Tibial nerve (tissue), 4 donors: ENCODE results near the gene ANKRD22. TPM values are rescaled to one million over a fixed set of nuclear protein-coding genes. Genes with fewer than 3 reads are reported as not detected.

ENCODE experiments used
- DNase-seq, 2 donors: peaks; one replicate each; pipeline ENCODE4 v3.0.0-alpha.2; 2019; ENCODE audit warnings: low spot score in 2 of 2
- H3K27ac ChIP-seq, 4 donors: fragments of 200-600 bp; sonication (generic) in 3 of 4; one replicate each; pipeline ENCODE4 v1.5.1; 2017 to 2019; ENCODE audit warnings: mild to moderate bottlenecking in 1 of 4
- H3K27me3 ChIP-seq, 2 donors: fragments of 200-600 bp; sonication (generic) in 1 of 2; one replicate each; pipeline versions ENCODE4 v1.5.1 to v1.6.0; 2017 to 2019
- H3K36me3 ChIP-seq, 3 donors: fragments of 200-600 bp; sonication (generic); one replicate each; pipeline ENCODE4 v1.5.1; 2018 to 2019
- H3K4me1 ChIP-seq, 4 donors: fragments of 200-600 bp; sonication (generic) in 3 of 4; one replicate each; pipeline ENCODE4 v1.5.1; 2017 to 2019
- H3K4me3 ChIP-seq, 4 donors: fragments of 200-600 bp; sonication (generic) in 3 of 4; one replicate each; pipeline ENCODE4 v1.5.1; 2017 to 2019; ENCODE audit warnings: mild to moderate bottlenecking in 1 of 4, moderate library complexity in 1 of 4
- H3K9me3 ChIP-seq, 4 donors: fragments of 200-600 bp; sonication (generic) in 3 of 4; one replicate each; pipeline ENCODE4 v1.5.1; 2017 to 2019
- CTCF ChIP-seq, 5 experiments: fragments of 200-600 bp in 3 of 5; fragments of 450-650 bp in 2 of 5; sonication (generic) in 3 of 5; IDR thresholded peaks; one replicate each; pipeline ENCODE4 v1.5.1; 2016 to 2019; ENCODE audit warnings: antibody characterized with exemption in 5 of 5, mild to moderate bottlenecking in 3 of 5, moderate library complexity in 2 of 5
- EP300 ChIP-seq, 2 donors: sonication (generic); formaldehyde crosslinking; IDR thresholded peaks; one replicate each; pipeline ENCODE4 v1.6.1; 2017; ENCODE audit warnings: antibody characterized with exemption in 2 of 2, mild to moderate bottlenecking in 1 of 2
- POLR2A ChIP-seq, 2 donors: fragments of 450-650 bp; IDR thresholded peaks; one replicate each; pipeline ENCODE4 v1.6.1; 2017; ENCODE audit warnings: antibody characterized with exemption in 2 of 2, mild to moderate bottlenecking in 2 of 2, moderate library complexity in 2 of 2
- WGBS, 2 donors: methylation state at CpG; one replicate each; pipeline ENCODE4 v1.1.5; 2018; 5-methylcytosine and 5-hydroxymethylcytosine counted together
- total RNA-seq, 4 donors: library from RNA; depleted of rRNA; stranded (reverse); fragments of >200 nt; gene quantifications; one replicate each; pipeline ENCODE4 v1.1.0, GENCODE V29; 2016

Gene ANKRD22
- total RNA-seq, 4 donors from 2014 or later, result not detected

- Histone ChIP-seq H3K4me3 (no peak overlapping the region), H3K36me3 (no peaks in the 10 kb centered on the region), H3K27ac (no peak overlapping the region), H3K4me1 (no peaks in the 10 kb centered on the region), H3K9me3 (no peaks in the 10 kb centered on the region), H3K27me3 (no peaks in the 10 kb centered on the region)
- DNase-seq, result no peak
- WGBS, 2 donors, result 35 to 39% methylated on average over 1 of the region's 1 CpG
- TF ChIP-seq CTCF (IDR thresholded peaks at IDR 0.05) (no peak), EP300 (IDR thresholded peaks at IDR 0.05) (peak in 1 of 2 donors; percentile 6), POLR2A (IDR thresholded peaks at IDR 0.05) (no peak)
These were observed 3.1 kb downstream of the ANKRD22 start for GRCh38 chr10:88848499-88848898.

- TF ChIP-seq POLR2A (IDR thresholded peaks at IDR 0.05) (no peak), EP300 (IDR thresholded peaks at IDR 0.05) (no peak), CTCF (IDR thresholded peaks at IDR 0.05) (no peak)
- H3K36me3 ChIP-seq, result no peaks in the 10 kb centered on the region
- peaks cover 0 to 6% (median 0%) of the 10 kb centered on the region in 4 donors for H3K4me1 ChIP-seq
- H3K4me3 ChIP-seq, result no peak overlapping the region
- H3K27me3 ChIP-seq, result no peaks in the 10 kb centered on the region
- 93 to 94% methylated on average over 4 of the region's 4 CpGs for WGBS, 2 donors
- no peaks in the 10 kb centered on the region for H3K9me3 ChIP-seq
- no peak overlapping the region for H3K27ac ChIP-seq
- no peak for DNase-seq
These were observed 8.5 kb downstream of the ANKRD22 start for GRCh38 chr10:88843171-88843570.

GRCh38 chr10:88841316-88842111, 10.1 kb downstream of the ANKRD22 start:
- WGBS, 2 donors, result 64 to 76% methylated on average over 6 of the region's 6 CpGs
- no peak for DNase-seq

GRCh38 chr10:88840881-88841280, 10.8 kb downstream of the ANKRD22 start:
- WGBS, 2 donors, result 82 to 85% methylated on average over 5 of the region's 5 CpGs
- H3K27me3 ChIP-seq, result no peaks in the 10 kb centered on the region
- DNase-seq, result no peak
- H3K36me3 ChIP-seq, result no peaks in the 10 kb centered on the region
- H3K4me1 ChIP-seq, result peaks cover 0 to 7% (median 0%) of the 10 kb centered on the region in 4 donors
- TF ChIP-seq POLR2A (IDR thresholded peaks at IDR 0.05) (no peak), EP300 (IDR thresholded peaks at IDR 0.05) (no peak), CTCF (IDR thresholded peaks at IDR 0.05) (no peak)
- H3K9me3 ChIP-seq, result no peaks in the 10 kb centered on the region
- H3K27ac ChIP-seq, result peak overlapping the region in 2 of 4 donors; percentile 16 to 44
- no peak overlapping the region for H3K4me3 ChIP-seq

More at GRCh38 chr10:88841316-88842111, 10.1 kb downstream of the ANKRD22 start:
- TF ChIP-seq EP300 (IDR thresholded peaks at IDR 0.05) (no peak), POLR2A (IDR thresholded peaks at IDR 0.05) (no peak), CTCF (IDR thresholded peaks at IDR 0.05) (no peak)
- H3K36me3 ChIP-seq, result no peaks in the 10 kb centered on the region
- peaks cover 0 to 6% (median 0%) of the 10 kb centered on the region in 4 donors for H3K4me1 ChIP-seq
- no peaks in the 10 kb centered on the region for H3K27me3 ChIP-seq
- H3K4me3 ChIP-seq, result no peak overlapping the region
- no peaks in the 10 kb centered on the region for H3K9me3 ChIP-seq
- peak overlapping the region in 2 of 4 donors; percentile 16 to 44 for H3K27ac ChIP-seq

GRCh38 chr10:88840104-88840503, 11.5 kb downstream of the ANKRD22 start:
- no peaks in the 10 kb centered on the region for H3K36me3 ChIP-seq
- H3K27me3 ChIP-seq, result no peaks in the 10 kb centered on the region
- no peak overlapping the region for H3K27ac ChIP-seq
- no peaks in the 10 kb centered on the region for H3K9me3 ChIP-seq
- DNase-seq, result no peak
- peaks cover 0 to 9% (median 0%) of the 10 kb centered on the region in 4 donors for H3K4me1 ChIP-seq
- TF ChIP-seq EP300 (IDR thresholded peaks at IDR 0.05) (no peak), POLR2A (IDR thresholded peaks at IDR 0.05) (no peak), CTCF (IDR thresholded peaks at IDR 0.05) (no peak)
- 86 to 90% methylated on average over 3 of the region's 3 CpGs for WGBS, 2 donors
- no peak overlapping the region for H3K4me3 ChIP-seq
